PC-9 (cell line): ENCODE measurements around the gene SORBS2. TPM values are rescaled to one million over a fixed set of nuclear protein-coding genes. Genes with fewer than 3 reads are reported as not detected.

Source experiments
- BruUV-seq: library from RNA; stranded (reverse); fragments of 400-500 nt; replicated peaks from 2 replicates; lab custom pipeline; 2021; lab: Mats Ljungman, UMichigan
- CTCF ChIA-PET: fragments of 300-600 bp; sonication (Branson Sonifier 250); formaldehyde crosslinking; loops from one replicate; lab custom pipeline; 2022; ENCODE audit warnings: antibody characterized with exemption; lab: Charles Lee
- POLR2A ChIA-PET: fragments of 300-600 bp; sonication (Branson Sonifier 250); formaldehyde crosslinking; loops from one replicate; lab custom pipeline; 2022; ENCODE audit warnings: antibody characterized with exemption; ENCODE audit not compliant: unreplicated experiment; lab: Charles Lee
- DNase-seq, 2 experiments: peaks; one replicate each; pipeline versions ENCODE4 v3.0.0 to v3.0.0-alpha.2; 2015 to 2022; ENCODE audit warnings: mixed read lengths in 1 of 2
- H2AFZ ChIP-seq: fragments of 200-600 bp; sonication (generic); 2 replicates; pipeline ENCODE4 v1.8.1; 2017; ENCODE audit warnings: antibody characterized with exemption
- H3F3A ChIP-seq: fragments of 200-600 bp; sonication (generic); 2 replicates; pipeline ENCODE4 v1.8.1; 2017; ENCODE audit warnings: antibody characterized with exemption, mild to moderate bottlenecking, low read depth; ENCODE audit not compliant: insufficient read depth
- H3K27ac ChIP-seq: fragments of 200-600 bp; sonication (generic); 2 replicates; pipeline ENCODE4 v1.6.1; 2016; ENCODE audit warnings: mixed run types
- H3K27me3 ChIP-seq: fragments of 200-600 bp; sonication (generic); 2 replicates; pipeline ENCODE4 v1.6.1; 2016; ENCODE audit warnings: low read depth, mixed run types; ENCODE audit not compliant: insufficient read depth
- H3K36me3 ChIP-seq: fragments of 200-600 bp; sonication (generic); 2 replicates; pipeline ENCODE4 v1.6.1; 2016; ENCODE audit warnings: low read depth, mixed run types
- H3K4me1 ChIP-seq: fragments of 200-600 bp; sonication (generic); replicated peaks from 2 replicates; pipeline ENCODE4 v1.6.1; 2016; ENCODE audit warnings: mixed run types; ENCODE audit not compliant: insufficient read depth
- H3K4me2 ChIP-seq: fragments of 200-600 bp; sonication (generic); 2 replicates; pipeline ENCODE4 v1.6.1; 2017; ENCODE audit warnings: mixed run types
- H3K4me3 ChIP-seq: fragments of 200-600 bp; sonication (generic); 2 replicates; pipeline ENCODE4 v1.6.1; 2016; ENCODE audit warnings: mixed run types
- H3K79me2 ChIP-seq: fragments of 200-600 bp; sonication (generic); 2 replicates; pipeline ENCODE4 v1.6.1; 2017; ENCODE audit warnings: low read depth, mixed run types
- H3K9me2 ChIP-seq: fragments of 200-600 bp; sonication (generic); 2 replicates; pipeline ENCODE4 v1.8.1; 2017; ENCODE audit warnings: mild to moderate bottlenecking; ENCODE audit not compliant: insufficient read depth
- H3K9me3 ChIP-seq: fragments of 200-600 bp; sonication (generic); 2 replicates; pipeline ENCODE4 v1.8.1; 2016; ENCODE audit warnings: low read depth; ENCODE audit not compliant: insufficient read depth
- H4K20me1 ChIP-seq: fragments of 200-600 bp; sonication (generic); 2 replicates; pipeline ENCODE4 v1.8.1; 2017; ENCODE audit not compliant: insufficient read depth
- CTCF ChIP-seq: fragments of 200-600 bp; sonication (generic); conservative IDR thresholded peaks from 2 replicates; pipeline ENCODE4 v1.6.1; 2017; ENCODE audit warnings: mixed run types, antibody characterized with exemption, mild to moderate bottlenecking, moderate library complexity
- EZH2 ChIP-seq: fragments of 200-600 bp; sonication (generic); IDR thresholded peaks from 2 replicates; pipeline ENCODE4 v1.8.0; 2017; ENCODE audit warnings: antibody characterized with exemption, low read depth
- intact Hi-C: fragments of 100-400 bp; cut with micrococcal nuclease; formaldehyde crosslinking; loops from one replicate; pipeline ENCODE4 v1.10.0; 2022; ENCODE audit not compliant: unreplicated experiment
- total RNA-seq: library from RNA; stranded (reverse); gene quantifications from 2 replicates; pipeline ENCODE4 v1.2.3, GENCODE V29; 2021

The SORBS2 gene
- total RNA-seq, 1 experiment from 2014 or later = 16.4 TPM

DNA sequence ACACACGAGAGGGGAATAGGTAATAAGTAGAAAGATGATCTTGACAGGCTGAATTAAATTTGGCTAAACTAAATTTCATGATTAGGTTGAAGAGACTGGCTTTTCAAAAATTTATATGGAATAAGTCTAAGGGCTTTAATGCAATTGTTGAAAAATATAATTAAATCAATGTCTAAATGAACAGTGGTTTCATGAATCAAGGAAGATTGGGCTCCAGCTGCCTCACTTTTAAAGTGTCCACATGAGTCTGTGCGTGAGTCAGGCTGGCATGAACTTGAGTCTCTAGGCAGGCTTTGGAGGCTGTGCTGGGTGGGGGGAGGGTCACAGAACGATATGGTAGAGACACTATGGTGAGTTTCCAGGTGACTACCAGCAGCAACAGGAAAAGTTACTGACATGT, 111.9 kb downstream of the SORBS2 start:
- Histone ChIP-seq H3K27ac (no peak overlapping the region), H3K9me2 (no peaks in the 10 kb centered on the region), H3K27me3 (no peaks in the 10 kb centered on the region), H3K36me3 (no peaks in the 10 kb centered on the region), H3K79me2 (no peaks in the 10 kb centered on the region), H3K4me2 (no peak overlapping the region), H3K9me3 (no peaks in the 10 kb centered on the region), H4K20me1 (no peaks in the 10 kb centered on the region), H3K4me3 (no peak overlapping the region), H3F3A (no peaks in the 10 kb centered on the region), H2AFZ (no peak overlapping the region), H3K4me1 (no peaks in the 10 kb centered on the region)
- intact Hi-C loops = no loop called here
- POLR2A ChIA-PET = no interaction called here
- no peak for DNase-seq
- no TSS peak for BruUV-seq
- TF ChIP-seq EZH2 = no peak
- CTCF ChIA-PET = no interaction called here

DNA sequence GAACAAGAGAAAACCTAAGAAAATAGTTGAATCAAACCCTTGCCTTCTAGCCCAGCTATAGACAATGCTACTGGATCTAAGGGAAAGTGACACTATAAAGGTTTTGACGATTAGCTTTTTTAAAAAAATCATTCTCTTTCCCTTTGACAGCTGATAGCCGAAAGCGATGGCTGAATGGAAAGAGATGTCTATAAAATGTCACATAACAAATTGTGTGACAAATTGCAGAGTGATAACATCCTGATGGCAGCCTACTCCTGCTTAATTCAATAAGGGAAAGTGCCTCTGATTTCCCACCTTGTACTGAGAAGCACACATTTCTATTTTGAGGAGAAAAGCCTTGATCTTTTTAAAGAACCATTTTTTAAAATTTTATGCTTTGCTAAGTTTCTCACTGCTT, 114.5 kb downstream of the SORBS2 start:
- H2AFZ ChIP-seq = no peak overlapping the region
- intact Hi-C loops = no loop called here
- POLR2A ChIA-PET = no interaction called here
- H3K9me2 ChIP-seq = no peaks in the 10 kb centered on the region
- H3K4me3 ChIP-seq = no peak overlapping the region
- TF ChIP-seq EZH2 (no peak), CTCF (no peak)
- no peaks in the 10 kb centered on the region for H4K20me1 ChIP-seq
- H3K4me1 ChIP-seq = no peaks in the 10 kb centered on the region
- no peaks in the 10 kb centered on the region for H3K79me2 ChIP-seq
- no peaks in the 10 kb centered on the region for H3K36me3 ChIP-seq
- BruUV-seq = no TSS peak
- H3K27me3 ChIP-seq = no peaks in the 10 kb centered on the region
- H3K9me3 ChIP-seq = no peaks in the 10 kb centered on the region
- H3F3A ChIP-seq = no peaks in the 10 kb centered on the region
- CTCF ChIA-PET = no interaction called here
- no peak for DNase-seq
- no peak overlapping the region for H3K27ac ChIP-seq
- no peak overlapping the region for H3K4me2 ChIP-seq

DNA sequence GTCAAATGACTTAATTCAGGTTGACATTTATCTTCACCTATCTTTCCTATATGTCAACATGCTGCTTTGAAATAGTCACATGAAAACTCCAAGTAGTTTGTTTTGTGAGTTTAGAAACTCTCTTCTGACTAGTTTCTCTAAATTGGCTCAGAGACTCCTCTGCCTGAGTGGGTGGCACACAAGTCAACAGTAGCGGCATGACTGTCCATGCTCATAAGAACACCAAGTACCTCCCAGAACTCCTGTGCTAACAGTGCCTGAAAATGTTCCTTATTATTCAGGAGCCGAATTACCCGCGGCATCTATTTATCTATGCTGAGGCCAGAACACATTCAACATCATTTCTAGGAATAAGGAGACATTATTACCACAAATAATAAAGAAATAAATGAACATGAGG, 116.3 kb downstream of the SORBS2 start:
- no TSS peak for BruUV-seq
- no peak for DNase-seq
- POLR2A ChIA-PET = no interaction called here
- Histone ChIP-seq H4K20me1 (no peaks in the 10 kb centered on the region), H3F3A (no peaks in the 10 kb centered on the region), H3K36me3 (no peaks in the 10 kb centered on the region), H3K4me3 (no peak overlapping the region), H3K9me2 (no peaks in the 10 kb centered on the region), H3K4me1 (no peaks in the 10 kb centered on the region), H3K27me3 (no peaks in the 10 kb centered on the region), H3K79me2 (no peaks in the 10 kb centered on the region), H3K9me3 (no peaks in the 10 kb centered on the region), H2AFZ (no peak overlapping the region), H3K27ac (no peak overlapping the region), H3K4me2 (no peak overlapping the region)
- CTCF ChIA-PET = no interaction called here
- TF ChIP-seq CTCF = no peak
- no peak for TF ChIP-seq EZH2
- intact Hi-C loops = no loop called here

DNA sequence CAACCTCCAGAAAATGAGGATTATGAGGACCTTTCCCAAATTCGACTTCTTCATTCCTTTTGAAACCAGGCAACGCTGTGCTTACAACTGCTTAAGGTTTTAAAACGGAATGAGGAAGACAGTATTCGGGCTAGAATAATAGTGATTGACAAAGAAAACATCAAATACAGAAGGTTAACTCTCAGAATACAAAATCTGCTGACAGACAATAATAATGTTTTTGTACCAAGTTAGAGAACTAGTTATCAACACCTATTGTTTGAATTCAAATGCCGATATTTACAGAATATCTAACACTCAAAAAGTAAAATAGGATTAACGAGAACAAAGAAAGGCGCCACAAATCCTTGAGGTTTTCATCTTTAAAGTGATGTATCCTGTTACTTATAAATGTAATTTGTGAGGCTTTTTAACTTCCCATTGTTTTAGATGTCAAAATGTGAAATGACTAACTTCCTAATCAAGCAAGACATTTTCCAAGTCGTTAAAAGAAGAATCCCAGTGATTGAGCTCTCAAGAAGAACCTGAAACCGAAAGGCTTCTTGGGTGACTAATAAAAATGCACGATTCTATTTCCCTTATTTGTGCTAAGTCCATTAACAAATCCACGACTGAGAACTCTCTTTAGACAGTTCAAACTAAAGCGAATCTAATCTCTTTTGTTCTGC, 118.3 kb downstream of the SORBS2 start:
- Histone ChIP-seq H3K4me2 (no peak overlapping the region), H3K9me3 (no peaks in the 10 kb centered on the region), H3K27me3 (no peaks in the 10 kb centered on the region), H3K36me3 (no peaks in the 10 kb centered on the region), H4K20me1 (no peaks in the 10 kb centered on the region), H2AFZ (no peak overlapping the region), H3K79me2 (no peaks in the 10 kb centered on the region), H3F3A (no peaks in the 10 kb centered on the region), H3K27ac (no peak overlapping the region), H3K4me1 (no peaks in the 10 kb centered on the region), H3K9me2 (no peaks in the 10 kb centered on the region), H3K4me3 (no peak overlapping the region)
- TF ChIP-seq EZH2 = no peak
- no TSS peak for BruUV-seq
- CTCF ChIA-PET = no interaction called here
- intact Hi-C loops = no loop called here
- DNase-seq = no peak
- POLR2A ChIA-PET = no interaction called here
